Colonic mucosa (tissue), 4 donors: Measurements from ENCODE around the gene ALDH3A2. TPM values are rescaled to one million over a fixed set of nuclear protein-coding genes. Genes with fewer than 3 reads are reported as not detected.

Experiments
- DNase-seq: peaks from one replicate; pipeline ENCODE4 v3.0.0-alpha.2; 2020
- H3K27ac ChIP-seq: fragments of 200-600 bp; one replicate; pipeline ENCODE4 v1.8.0; 2021
- H3K27me3 ChIP-seq: fragments of 200-600 bp; one replicate; pipeline ENCODE4 v1.8.0; 2021
- H3K36me3 ChIP-seq: fragments of 200-600 bp; one replicate; pipeline ENCODE4 v1.8.0; 2021
- H3K4me1 ChIP-seq: fragments of 200-600 bp; one replicate; pipeline ENCODE4 v1.8.0; 2021; ENCODE audit warnings: mild to moderate bottlenecking
- H3K4me3 ChIP-seq: fragments of 200-600 bp; one replicate; pipeline ENCODE4 v1.8.0; 2021
- H3K9ac ChIP-seq, 2 donors: one replicate each; pipeline ENCODE4 v1.7.0; 2013; ENCODE audit warnings: control low read depth in 2 of 2, low read depth in 2 of 2, low read length in 2 of 2
- H3K9me3 ChIP-seq: fragments of 200-600 bp; one replicate; pipeline ENCODE4 v1.8.0; 2021
- intact Hi-C: fragments of 100-400 bp; cut with DNase I; formaldehyde crosslinking; loops from one replicate; pipeline ENCODE4 v1.14.1; 2022
- total RNA-seq, 2 donors: library from RNA; stranded (reverse); fragmentation: NEBNext Ultra II Directional in 1 of 2; extraction: Animal tissue kit (Norgen Biotek cat#: 25700) in 1 of 2; gene quantifications; one replicate each; pipeline ENCODE4 v1.2.1, GENCODE V29; 2021
- TF ChIP-seq, protein P1 (sequence below): fragments of 200-600 bp; IDR thresholded peaks from one replicate; pipeline ENCODE4 v1.8.0; 2022; ENCODE audit warnings: antibody characterized with exemption, mild to moderate bottlenecking
- donor health status: healthy.
- donor health status: DM: no; HTN: no; CAD: no.
- donor health status: DM: no; HTN: no; CAD: no.

Gene ALDH3A2
- total RNA-seq, 2 donors from 2014 or later = 115 to 144 TPM

DNA sequence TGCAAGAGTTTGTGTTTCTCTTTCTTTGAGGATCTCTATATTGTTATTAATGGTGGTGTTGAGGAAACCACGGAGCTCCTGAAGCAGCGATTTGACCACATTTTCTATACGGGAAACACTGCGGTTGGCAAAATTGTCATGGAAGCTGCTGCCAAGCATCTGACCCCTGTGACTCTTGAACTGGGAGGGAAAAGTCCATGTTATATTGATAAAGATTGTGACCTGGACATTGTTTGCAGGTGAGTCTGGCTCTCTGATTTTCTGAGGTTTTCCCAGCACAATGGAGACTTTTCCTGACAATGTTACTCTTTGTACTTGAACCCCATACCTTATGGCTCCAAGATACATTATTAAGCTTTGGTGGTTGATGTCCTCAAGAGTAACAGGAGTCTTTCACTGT, 7.8 kb downstream of the ALDH3A2 start:
- H3K9ac ChIP-seq = no peak overlapping the region
- DNase-seq = no peak
- TF ChIP-seq, protein P1, sequence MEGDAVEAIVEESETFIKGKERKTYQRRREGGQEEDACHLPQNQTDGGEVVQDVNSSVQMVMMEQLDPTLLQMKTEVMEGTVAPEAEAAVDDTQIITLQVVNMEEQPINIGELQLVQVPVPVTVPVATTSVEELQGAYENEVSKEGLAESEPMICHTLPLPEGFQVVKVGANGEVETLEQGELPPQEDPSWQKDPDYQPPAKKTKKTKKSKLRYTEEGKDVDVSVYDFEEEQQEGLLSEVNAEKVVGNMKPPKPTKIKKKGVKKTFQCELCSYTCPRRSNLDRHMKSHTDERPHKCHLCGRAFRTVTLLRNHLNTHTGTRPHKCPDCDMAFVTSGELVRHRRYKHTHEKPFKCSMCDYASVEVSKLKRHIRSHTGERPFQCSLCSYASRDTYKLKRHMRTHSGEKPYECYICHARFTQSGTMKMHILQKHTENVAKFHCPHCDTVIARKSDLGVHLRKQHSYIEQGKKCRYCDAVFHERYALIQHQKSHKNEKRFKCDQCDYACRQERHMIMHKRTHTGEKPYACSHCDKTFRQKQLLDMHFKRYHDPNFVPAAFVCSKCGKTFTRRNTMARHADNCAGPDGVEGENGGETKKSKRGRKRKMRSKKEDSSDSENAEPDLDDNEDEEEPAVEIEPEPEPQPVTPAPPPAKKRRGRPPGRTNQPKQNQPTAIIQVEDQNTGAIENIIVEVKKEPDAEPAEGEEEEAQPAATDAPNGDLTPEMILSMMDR = no peak
- H3K36me3 ChIP-seq = no peaks in the 10 kb centered on the region
- intact Hi-C loops = loop anchor here (10.0 kb wide), 1 partner anchor 98 kb away; no protein-coding TSS in a partner anchor
- no peaks in the 10 kb centered on the region for H3K9me3 ChIP-seq
- no peak overlapping the region for H3K4me3 ChIP-seq
- no peaks in the 10 kb centered on the region for H3K4me1 ChIP-seq
- H3K27ac ChIP-seq = no peak overlapping the region
- H3K27me3 ChIP-seq = no peaks in the 10 kb centered on the region

DNA sequence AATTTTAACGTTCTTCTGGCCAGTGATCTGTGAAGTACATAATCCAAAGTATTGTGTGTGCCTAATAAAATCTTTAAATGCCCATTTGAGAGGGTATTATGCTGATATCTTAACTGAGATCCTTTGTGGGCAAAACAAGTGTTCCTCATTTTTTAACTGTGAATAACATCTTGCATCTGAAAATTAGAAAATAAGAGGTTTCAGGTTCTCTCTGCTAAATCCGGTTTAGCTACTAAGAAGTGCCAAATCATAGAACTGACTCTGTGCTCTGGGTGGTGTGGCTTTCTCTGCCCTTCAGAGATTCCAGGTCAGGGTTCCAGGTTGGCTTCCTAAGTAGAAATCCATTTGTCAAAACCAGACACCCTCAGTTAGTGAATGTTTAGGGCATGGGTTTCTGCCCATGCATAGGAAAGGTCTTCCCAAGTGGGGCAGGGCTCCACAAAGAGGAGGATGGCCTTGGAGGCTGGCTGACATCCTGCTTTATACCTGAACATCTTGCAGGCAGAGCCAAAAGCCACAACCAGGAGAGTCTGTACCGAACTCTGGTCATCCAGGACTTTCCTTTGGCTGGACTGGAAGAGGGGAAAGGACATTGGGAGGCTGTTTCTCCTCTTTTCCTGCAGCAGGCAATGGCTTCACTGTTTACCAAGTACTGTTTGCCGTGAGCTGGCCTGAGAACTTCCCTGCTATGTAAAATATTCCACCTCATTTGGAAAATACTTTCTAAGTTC, 8.5 kb downstream of the ALDH3A2 start:
- H3K9me3 ChIP-seq = no peaks in the 10 kb centered on the region
- intact Hi-C loops = loop anchor here (10.0 kb wide), 1 partner anchor 98 kb away; no protein-coding TSS in a partner anchor
- no peak for DNase-seq
- TF ChIP-seq, protein P1 = no peak
- no peak overlapping the region for H3K27ac ChIP-seq
- no peaks in the 10 kb centered on the region for H3K36me3 ChIP-seq
- H3K27me3 ChIP-seq = no peaks in the 10 kb centered on the region
- no peaks in the 10 kb centered on the region for H3K4me1 ChIP-seq
- H3K9ac ChIP-seq = no peak overlapping the region
- H3K4me3 ChIP-seq = no peak overlapping the region

DNA sequence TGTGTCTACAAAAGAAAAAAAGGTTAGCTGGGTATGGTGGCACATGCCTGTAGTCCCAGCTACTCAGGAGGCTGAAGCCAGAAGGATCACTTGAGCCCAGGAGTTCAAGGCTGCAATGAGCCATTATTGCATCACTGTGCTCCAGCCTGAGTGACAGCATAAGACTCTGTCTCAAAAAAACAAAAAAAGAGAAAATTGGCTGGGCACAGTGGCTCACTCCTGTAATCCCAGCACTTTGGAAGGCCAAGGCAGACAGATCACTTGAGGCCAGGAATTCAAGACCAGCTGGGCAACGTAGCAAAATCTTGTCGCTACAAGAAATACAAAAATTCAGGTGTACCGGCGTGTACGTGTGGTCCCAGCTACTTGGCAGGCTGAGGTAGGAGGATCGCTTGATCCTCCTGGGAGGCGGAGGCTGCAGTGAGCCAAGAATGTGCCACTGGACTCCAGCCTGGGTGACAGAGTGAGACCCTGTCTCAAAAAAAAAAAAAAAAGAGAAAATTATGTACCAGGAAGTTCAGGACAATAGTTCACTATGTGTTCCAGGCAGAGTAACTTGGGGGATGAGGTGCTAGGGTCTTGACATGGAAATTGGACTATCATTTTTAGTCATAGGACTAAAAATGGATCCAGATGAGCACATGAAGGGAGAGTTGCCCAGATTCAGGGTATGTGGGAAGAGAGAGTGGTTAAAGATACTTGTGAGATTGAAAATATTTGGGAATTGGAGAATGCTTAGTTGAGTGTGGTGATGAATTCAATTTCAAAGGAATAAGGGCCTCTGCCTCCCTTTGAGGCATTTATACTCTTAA, 11.0 kb downstream of the ALDH3A2 start:
- Histone ChIP-seq H3K36me3 (peaks cover 5% of the 10 kb centered on the region), H3K4me3 (no peak overlapping the region), H3K4me1 (no peaks in the 10 kb centered on the region), H3K27ac (no peak overlapping the region), H3K9ac (no peak overlapping the region), H3K9me3 (no peaks in the 10 kb centered on the region), H3K27me3 (no peaks in the 10 kb centered on the region)
- intact Hi-C loops = loop anchor here (10.0 kb wide), 1 partner anchor 95 kb away; no protein-coding TSS in a partner anchor
- no peak for DNase-seq
- TF ChIP-seq, protein P1 = no peak

DNA sequence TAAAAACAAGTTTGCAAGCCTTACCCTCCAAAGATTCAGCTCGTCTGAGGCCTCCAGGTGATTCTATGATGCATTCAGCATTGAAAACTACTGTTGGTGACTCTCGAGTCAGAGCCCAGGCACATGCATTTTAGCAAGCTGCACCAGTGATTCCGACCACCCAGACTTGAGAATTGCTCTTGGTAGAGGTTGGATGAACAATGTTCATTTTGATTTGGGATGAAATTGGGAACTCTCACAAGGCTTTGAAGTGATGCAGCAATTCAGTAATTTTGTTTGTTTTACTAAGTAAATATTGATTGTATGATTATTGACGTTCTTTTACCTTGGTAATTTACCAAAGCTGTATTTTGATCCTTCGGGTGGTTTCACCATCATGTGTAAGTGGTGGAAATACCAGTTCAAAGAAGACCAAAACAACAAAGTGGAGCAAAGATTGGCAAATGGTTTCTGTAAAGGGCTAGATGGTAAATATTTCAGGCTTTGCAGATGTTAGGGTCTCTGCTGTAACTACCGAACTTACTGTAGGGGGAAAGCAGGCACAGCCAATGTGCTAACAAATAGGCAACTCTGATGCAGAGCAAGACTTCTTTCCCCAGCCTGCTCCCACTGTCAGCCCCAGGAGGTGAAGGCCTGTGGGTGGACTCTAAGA, 11.8 kb downstream of the ALDH3A2 start:
- no peak overlapping the region for H3K9ac ChIP-seq
- DNase-seq = no peak
- TF ChIP-seq, protein P1 = no peak
- no peak overlapping the region for H3K4me3 ChIP-seq
- no peaks in the 10 kb centered on the region for H3K4me1 ChIP-seq
- peaks cover 5% of the 10 kb centered on the region for H3K36me3 ChIP-seq
- intact Hi-C loops = no loop called here
- H3K9me3 ChIP-seq = no peaks in the 10 kb centered on the region
- no peaks in the 10 kb centered on the region for H3K27me3 ChIP-seq
- no peak overlapping the region for H3K27ac ChIP-seq

DNA sequence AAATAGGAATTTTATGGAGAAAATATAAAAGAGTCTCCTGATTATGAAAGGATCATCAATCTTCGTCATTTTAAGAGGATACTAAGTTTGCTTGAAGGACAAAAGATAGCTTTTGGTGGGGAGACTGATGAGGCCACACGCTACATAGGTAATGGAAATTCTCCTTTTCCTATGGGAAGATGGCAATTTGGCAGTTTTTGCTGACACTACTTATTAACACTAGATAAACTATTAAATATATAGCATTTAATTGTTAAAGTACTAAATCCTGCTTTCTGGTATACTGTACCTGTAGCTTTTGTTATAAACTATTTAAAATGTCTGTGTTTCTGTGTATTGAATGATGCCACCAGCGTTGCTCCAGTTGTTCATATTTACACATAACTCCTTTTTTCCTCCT, 12.6 kb downstream of the ALDH3A2 start:
- H3K4me1 ChIP-seq = no peaks in the 10 kb centered on the region
- H3K27ac ChIP-seq = no peak overlapping the region
- H3K9ac ChIP-seq = no peak overlapping the region
- peaks cover 5% of the 10 kb centered on the region for H3K36me3 ChIP-seq
- H3K4me3 ChIP-seq = no peak overlapping the region
- intact Hi-C loops = no loop called here
- no peak for DNase-seq
- TF ChIP-seq, protein P1 = no peak
- no peaks in the 10 kb centered on the region for H3K9me3 ChIP-seq
- no peaks in the 10 kb centered on the region for H3K27me3 ChIP-seq
